GM08714 (cell line): ENCODE measurements around the gene SAXO1.

Source experiments
- H3K4me3 ChIP-seq: fragments of 200-500 bp; sonication (Bioruptor generic); 2 replicates; pipeline ENCODE4 v1.5.1; 2014; ENCODE audit warnings: mild to moderate bottlenecking, low read length, inconsistent platforms
- ZNF274 ChIP-seq: IDR thresholded peaks from 2 replicates; pipeline ENCODE4 v1.6.1; 2012; ENCODE audit warnings: mild to moderate bottlenecking, low read depth, low read length

SAXO1 gene

DNA sequence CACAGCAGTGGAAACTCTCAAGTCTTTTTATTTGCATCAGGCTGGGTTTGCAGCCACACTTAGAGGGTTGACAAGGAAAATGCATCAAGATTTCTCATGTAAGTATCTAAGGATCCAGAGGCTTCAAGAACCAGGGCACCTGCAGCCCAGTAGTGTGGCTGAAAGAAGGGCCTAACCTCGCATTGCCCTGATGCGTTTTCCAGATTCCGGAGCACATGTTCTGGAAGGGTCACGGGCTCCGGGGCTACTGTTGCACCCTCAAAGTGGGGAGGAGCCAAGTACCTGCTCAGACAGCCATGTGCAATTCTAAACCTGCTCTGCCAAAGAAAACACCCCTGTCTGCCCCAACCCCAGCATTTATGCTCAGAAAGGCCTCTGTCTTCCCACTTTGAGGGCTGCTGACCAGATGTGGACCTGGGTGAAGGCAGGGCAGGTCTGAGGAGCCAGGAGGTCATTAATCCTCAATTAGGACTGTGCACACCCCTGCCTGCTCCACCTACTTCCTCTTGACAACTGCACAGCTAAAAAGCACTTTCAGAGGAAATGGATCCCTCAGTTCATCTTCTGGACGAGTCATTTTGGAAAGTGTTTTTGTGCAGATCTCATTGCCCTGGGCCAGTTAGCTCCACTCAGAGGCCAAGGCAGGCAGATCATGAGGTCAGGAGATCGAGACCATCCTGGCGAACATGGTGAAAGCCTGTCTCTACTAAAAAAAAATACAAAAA lies 110.7 kb downstream of the SAXO1 start:
- H3K4me3 ChIP-seq, result no peak overlapping the region
- no peak for TF ChIP-seq ZNF274

- TF ChIP-seq ZNF274, result no peak
These were observed 111.5 kb downstream of the SAXO1 start for GRCh38 chr9:18921366-18922075.

DNA sequence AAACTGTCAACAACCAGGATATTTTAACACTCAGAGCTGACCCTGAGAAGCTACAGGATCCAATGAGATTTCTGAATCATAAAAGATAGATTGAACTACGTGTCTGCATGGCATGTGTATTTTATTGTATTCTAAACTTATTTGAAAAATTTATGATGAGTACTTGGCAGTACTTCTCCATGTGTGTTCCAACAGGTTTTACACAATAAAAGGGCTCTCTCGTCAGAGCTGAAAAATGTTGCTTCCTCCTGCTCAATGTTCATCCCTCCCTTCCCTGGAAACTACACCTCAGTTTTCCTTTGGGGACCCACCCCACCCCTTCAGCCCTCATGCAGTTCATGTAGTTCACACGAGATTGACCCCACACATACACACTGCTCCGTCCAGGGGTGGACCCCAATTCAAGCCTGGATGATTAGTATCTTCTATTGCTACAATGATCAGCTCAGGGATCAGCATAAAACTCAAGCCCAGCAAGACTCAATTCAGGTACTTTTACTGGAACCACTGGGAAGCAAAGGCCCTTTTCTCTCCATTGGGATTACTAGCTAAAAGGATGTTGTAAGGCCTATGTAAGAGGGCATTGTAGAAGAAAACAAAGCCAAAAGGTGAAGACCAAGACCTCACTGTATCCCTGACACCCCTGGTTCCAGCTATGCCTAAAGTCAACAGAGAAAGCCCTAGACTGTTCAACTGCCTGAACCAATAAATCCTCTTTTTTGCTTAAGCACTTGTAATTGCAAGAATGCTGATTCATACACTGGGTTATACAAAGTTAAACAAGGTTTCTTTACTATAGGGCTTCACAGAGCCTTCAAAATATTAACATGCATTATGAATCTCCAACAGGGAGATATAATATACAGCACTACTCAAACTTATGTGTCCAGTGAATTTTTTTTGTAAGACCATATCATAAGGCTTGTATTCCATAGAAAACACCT lies 112.6 kb downstream of the SAXO1 start:
- H3K4me3 ChIP-seq, result no peak overlapping the region
- TF ChIP-seq ZNF274, result no peak

More at GRCh38 chr9:18921366-18922075, 111.5 kb downstream of the SAXO1 start:
- no peak overlapping the region for H3K4me3 ChIP-seq

- no peak for TF ChIP-seq ZNF274
- H3K4me3 ChIP-seq, result no peak overlapping the region
These were observed 121.2 kb downstream of the SAXO1 start for GRCh38 chr9:18911714-18912342.

DNA sequence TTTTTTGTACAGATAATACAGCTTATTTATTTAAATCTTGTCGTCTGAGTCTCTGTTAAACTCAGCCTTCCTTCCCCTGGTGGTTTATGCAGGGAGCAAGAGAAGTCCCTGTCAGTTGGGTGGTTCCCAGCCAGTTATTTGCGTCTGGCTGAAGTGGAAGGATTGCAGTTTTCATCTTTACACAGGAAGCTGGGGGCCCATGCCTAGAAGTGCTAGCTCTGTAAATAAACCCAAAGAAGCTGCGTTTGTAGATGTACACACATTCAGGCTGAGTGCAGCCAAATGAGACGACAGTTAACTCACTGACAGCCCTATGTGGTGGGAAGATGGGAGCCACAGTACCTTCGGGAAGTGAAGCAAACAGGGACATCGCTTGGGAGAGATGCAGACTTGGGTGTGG lies 122.1 kb downstream of the SAXO1 start:
- no peak overlapping the region for H3K4me3 ChIP-seq
- no peak for TF ChIP-seq ZNF274

- H3K4me3 ChIP-seq, result no peak overlapping the region
- TF ChIP-seq ZNF274, result no peak
These were observed 122.6 kb downstream of the SAXO1 start for GRCh38 chr9:18910435-18910834.

- H3K4me3 ChIP-seq, result no peak overlapping the region
- no peak for TF ChIP-seq ZNF274
These were observed 123.6 kb downstream of the SAXO1 start for GRCh38 chr9:18909140-18910018.

DNA sequence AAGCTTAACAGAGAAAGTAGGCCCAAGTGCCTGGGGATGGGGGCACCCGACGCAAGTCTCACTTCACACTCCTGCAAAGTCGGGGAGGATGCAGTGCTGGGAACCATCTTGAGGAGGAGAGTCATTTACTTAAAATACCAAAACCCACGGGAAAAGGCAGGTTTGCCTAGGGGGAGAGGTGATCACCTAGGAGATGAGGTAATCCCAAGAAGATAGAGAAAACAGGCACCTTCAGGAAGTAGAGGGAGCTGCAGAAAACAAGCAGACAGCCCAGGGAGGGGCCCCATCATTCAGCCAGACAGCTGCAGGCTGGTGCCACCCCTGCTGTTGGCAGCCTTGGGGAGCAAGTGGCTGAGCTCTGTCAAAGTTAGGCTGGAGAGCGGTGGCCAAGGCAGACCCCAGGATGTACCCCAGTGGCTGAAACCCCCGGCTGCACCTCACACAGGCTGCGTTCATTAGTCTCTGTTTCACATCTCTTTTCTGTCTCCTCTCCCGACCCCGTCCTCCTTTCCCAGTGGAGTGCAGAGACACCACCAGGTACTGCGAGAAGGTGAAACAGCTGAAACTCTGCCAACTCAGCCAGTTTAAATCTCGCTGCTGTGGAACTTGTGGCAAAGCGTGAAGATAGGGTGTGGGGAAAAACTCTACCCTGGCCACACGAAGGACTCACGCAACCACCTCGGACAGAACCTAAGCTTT lies 124.9 kb downstream of the SAXO1 start:
- TF ChIP-seq ZNF274, result no peak
- H3K4me3 ChIP-seq, result no peak overlapping the region

DNA sequence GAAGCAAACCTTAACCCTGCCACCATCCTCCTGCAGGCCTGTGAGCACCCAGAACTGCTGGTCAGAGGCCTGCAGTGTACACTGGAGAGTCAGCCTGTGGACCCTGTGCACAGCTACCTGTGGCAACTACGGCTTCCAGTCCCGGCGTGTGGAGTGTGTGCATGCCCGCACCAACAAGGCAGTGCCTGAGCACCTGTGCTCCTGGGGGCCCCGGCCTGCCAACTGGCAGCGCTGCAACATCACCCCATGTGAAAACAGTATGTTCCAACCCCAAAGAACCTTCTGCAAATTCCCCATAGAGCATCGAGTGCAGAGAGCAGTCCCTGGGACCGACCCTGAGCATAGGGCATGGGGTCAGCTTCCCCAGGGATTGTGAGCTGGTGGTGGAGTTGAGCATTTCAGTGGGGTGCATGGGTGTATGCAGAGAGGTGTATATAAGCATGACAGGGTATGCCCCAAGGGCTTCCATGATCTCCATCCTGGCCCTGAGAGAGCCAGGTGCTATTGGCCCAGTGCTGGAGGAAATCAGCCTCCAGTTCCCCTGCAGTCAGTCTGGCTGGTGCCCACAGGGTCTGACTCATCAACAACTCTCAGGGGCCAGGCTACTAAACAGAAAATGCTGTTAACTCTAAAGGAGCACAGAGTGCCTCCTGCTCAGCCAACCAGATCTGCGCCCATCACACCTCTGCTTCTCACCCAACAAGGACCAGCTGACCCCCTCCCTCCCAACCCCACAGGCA lies 126.2 kb downstream of the SAXO1 start:
- no peak for TF ChIP-seq ZNF274
- no peak overlapping the region for H3K4me3 ChIP-seq

GRCh38 chr9:18905883-18906629 lies 127.0 kb downstream of the SAXO1 start:
- no peak overlapping the region for H3K4me3 ChIP-seq
- TF ChIP-seq ZNF274, result no peak
